ENCODE measurements around the gene ADAM15. TPM values are rescaled to one million over a fixed set of nuclear protein-coding genes. Genes with fewer than 3 reads are reported as not detected.

ADAM15 gene
- total and polyA plus RNA-seq, 2 donors (not counting 3 experiments of a cell fraction or from before 2014, with no cell fraction given), result 295 to 299 TPM

- Histone ChIP-seq H3K4me3 (replicated peaks in 1 of 3; ENCODE audit: insufficient read depth in 1 of 3, low read depth in 1 of 3, low read length in 3 of 3) (peak overlapping the region; percentile 53 to 94 (median 65)), H3K36me3 (ENCODE audit: control insufficient read depth in 2 of 2, extremely low read depth in 1 of 2, insufficient read depth in 2 of 2, low read length in 2 of 2) (no peaks in the 10 kb centered on the region), H4K20me1 (replicated peaks; ENCODE audit: control insufficient read depth, extremely low read depth, insufficient read depth, low read length) (no peaks in the 10 kb centered on the region), H3K27ac (ENCODE audit: insufficient read depth, low read depth, low read length) (peak overlapping the region; percentile 63), H3K9me1 (replicated peaks; ENCODE audit: control insufficient read depth, extremely low read depth, insufficient read depth, low read length) (no peaks in the 10 kb centered on the region), H3K9ac (replicated peaks; ENCODE audit: extremely low read depth, insufficient read depth, low read length) (peak overlapping the region; percentile 69), H3K27me3 (ENCODE audit: control insufficient read depth in 2 of 2, insufficient read depth in 2 of 2, low read length in 2 of 2) (no peaks in the 10 kb centered on the region), H3K9me3 (replicated peaks; ENCODE audit: control insufficient read depth, insufficient read depth, low read length) (no peaks in the 10 kb centered on the region), H2AFZ (ENCODE audit: low read depth, low read length) (peak overlapping the region; percentile 21), H3K79me2 (ENCODE audit: control insufficient read depth, insufficient read depth, low read length) (peaks cover 16% of the 10 kb centered on the region), H3K4me1 (ENCODE audit: control insufficient read depth, extremely low read depth, insufficient read depth, low read length) (peaks cover 25% of the 10 kb centered on the region), H3K4me2 (ENCODE audit: insufficient read depth, low read length) (peak overlapping the region; percentile 54)
- no TSS peak for BruUV-seq (replicated peaks)
- DNase-seq (ENCODE audit: low read depth, low spot score) (peak; percentile 33), FAIRE-seq (no peak)
- dilution Hi-C loops (cut with MboI; ENCODE audit: extremely low pct_ligation_motif_present, low sequenced_read_pairs) (no loop called here), intact Hi-C loops (cut with micrococcal nuclease) (loop anchor here (2.0 to 5.0 kb wide), 2 partner anchors 41 to 447 kb away; partner anchors contain the start of gene UBE2Q1)
- POLR2A ChIA-PET, result no interaction called here
- CTCF ChIA-PET, result interaction anchor here (0.7 to 6.5 kb wide), 8 partner anchors 11 to 425 kb away, joined by 3 to 87 read pairs (median 4); partner anchors contain the start of genes ADAM15, FLAD1, PYGO2 and SHC1
- TF ChIP-seq FOS (IDR thresholded peaks at IDR 0.05; ENCODE audit: borderline replicate concordance, insufficient read depth, low read length) (peak; percentile 50), MYC (IDR thresholded peaks at IDR 0.05; ENCODE audit: low read depth, low read length) (no peak), JUN (IDR thresholded peaks at IDR 0.05; ENCODE audit: borderline replicate concordance, insufficient read depth, insufficient read length, low read depth) (no peak)
- TF ChIP-seq, protein P1, sequence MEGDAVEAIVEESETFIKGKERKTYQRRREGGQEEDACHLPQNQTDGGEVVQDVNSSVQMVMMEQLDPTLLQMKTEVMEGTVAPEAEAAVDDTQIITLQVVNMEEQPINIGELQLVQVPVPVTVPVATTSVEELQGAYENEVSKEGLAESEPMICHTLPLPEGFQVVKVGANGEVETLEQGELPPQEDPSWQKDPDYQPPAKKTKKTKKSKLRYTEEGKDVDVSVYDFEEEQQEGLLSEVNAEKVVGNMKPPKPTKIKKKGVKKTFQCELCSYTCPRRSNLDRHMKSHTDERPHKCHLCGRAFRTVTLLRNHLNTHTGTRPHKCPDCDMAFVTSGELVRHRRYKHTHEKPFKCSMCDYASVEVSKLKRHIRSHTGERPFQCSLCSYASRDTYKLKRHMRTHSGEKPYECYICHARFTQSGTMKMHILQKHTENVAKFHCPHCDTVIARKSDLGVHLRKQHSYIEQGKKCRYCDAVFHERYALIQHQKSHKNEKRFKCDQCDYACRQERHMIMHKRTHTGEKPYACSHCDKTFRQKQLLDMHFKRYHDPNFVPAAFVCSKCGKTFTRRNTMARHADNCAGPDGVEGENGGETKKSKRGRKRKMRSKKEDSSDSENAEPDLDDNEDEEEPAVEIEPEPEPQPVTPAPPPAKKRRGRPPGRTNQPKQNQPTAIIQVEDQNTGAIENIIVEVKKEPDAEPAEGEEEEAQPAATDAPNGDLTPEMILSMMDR (IDR thresholded peaks at IDR 0.05; ENCODE audit: extremely low read depth in 1 of 2, insufficient read depth in 1 of 2, low read depth in 1 of 2, low read length in 2 of 2), result no peak
Measured at GRCh38 chr1:155003766-155004351, 47.3 kb upstream of the ADAM15 start.

Measured in endothelial cell of umbilical vein (primary cell).